Colonic mucosa (tissue), 4 donors: ENCODE results near the gene MAD2L2. TPM values are rescaled to one million over a fixed set of nuclear protein-coding genes. Genes with fewer than 3 reads are reported as not detected.

Source experiments
- DNase-seq: peaks from one replicate; pipeline ENCODE4 v3.0.0-alpha.2; 2020
- H3K27ac ChIP-seq: fragments of 200-600 bp; one replicate; pipeline ENCODE4 v1.8.0; 2021
- H3K27me3 ChIP-seq: fragments of 200-600 bp; one replicate; pipeline ENCODE4 v1.8.0; 2021
- H3K36me3 ChIP-seq: fragments of 200-600 bp; one replicate; pipeline ENCODE4 v1.8.0; 2021
- H3K4me1 ChIP-seq: fragments of 200-600 bp; one replicate; pipeline ENCODE4 v1.8.0; 2021; ENCODE audit warnings: mild to moderate bottlenecking
- H3K4me3 ChIP-seq: fragments of 200-600 bp; one replicate; pipeline ENCODE4 v1.8.0; 2021
- H3K9ac ChIP-seq, 2 donors: one replicate each; pipeline ENCODE4 v1.7.0; 2013; ENCODE audit warnings: control low read depth in 2 of 2, low read depth in 2 of 2, low read length in 2 of 2
- H3K9me3 ChIP-seq: fragments of 200-600 bp; one replicate; pipeline ENCODE4 v1.8.0; 2021
- intact Hi-C: fragments of 100-400 bp; cut with DNase I; formaldehyde crosslinking; loops from one replicate; pipeline ENCODE4 v1.14.1; 2022
- total RNA-seq, 2 donors: library from RNA; stranded (reverse); fragmentation: NEBNext Ultra II Directional in 1 of 2; extraction: Animal tissue kit (Norgen Biotek cat#: 25700) in 1 of 2; gene quantifications; one replicate each; pipeline ENCODE4 v1.2.1, GENCODE V29; 2021
- TF ChIP-seq, protein P1 (sequence below): fragments of 200-600 bp; IDR thresholded peaks from one replicate; pipeline ENCODE4 v1.8.0; 2022; ENCODE audit warnings: antibody characterized with exemption, mild to moderate bottlenecking
- donor health status: healthy.
- donor health status: DM: no; HTN: no; CAD: no.
- donor health status: DM: no; HTN: no; CAD: no.

Gene MAD2L2
- total RNA-seq, 2 donors from 2014 or later: 8.5 to 12.4 TPM

DNA sequence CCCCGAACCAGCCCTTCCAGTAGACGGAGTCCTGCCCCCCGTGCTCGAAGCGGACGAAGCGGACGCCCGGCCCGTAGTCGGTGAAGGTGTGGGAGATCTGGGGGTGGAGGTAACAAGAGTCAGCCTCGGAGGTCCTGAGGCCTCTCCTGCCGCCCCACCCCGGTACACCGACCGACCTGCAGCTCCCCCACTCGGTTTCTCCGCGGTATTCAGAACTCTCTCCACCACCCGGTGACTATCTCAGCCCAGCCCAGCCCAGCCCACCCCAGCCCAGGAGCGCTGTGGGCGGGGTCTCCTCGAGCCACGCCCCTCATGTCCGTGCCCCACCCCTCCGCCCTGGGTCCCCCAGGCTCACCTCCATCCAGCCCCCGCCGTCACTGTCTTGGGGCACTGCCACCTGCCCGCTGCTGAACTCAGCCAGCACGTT lies 32.2 kb downstream of the MAD2L2 start:
- H3K27ac ChIP-seq: no peak overlapping the region
- peak; percentile 54 for DNase-seq
- no peaks in the 10 kb centered on the region for H3K9me3 ChIP-seq
- H3K9ac ChIP-seq: no peak overlapping the region
- H3K36me3 ChIP-seq: no peaks in the 10 kb centered on the region
- peaks cover 9% of the 10 kb centered on the region for H3K4me1 ChIP-seq
- H3K27me3 ChIP-seq: no peaks in the 10 kb centered on the region
- intact Hi-C loops: no loop called here
- H3K4me3 ChIP-seq: no peak overlapping the region
- TF ChIP-seq, protein P1, sequence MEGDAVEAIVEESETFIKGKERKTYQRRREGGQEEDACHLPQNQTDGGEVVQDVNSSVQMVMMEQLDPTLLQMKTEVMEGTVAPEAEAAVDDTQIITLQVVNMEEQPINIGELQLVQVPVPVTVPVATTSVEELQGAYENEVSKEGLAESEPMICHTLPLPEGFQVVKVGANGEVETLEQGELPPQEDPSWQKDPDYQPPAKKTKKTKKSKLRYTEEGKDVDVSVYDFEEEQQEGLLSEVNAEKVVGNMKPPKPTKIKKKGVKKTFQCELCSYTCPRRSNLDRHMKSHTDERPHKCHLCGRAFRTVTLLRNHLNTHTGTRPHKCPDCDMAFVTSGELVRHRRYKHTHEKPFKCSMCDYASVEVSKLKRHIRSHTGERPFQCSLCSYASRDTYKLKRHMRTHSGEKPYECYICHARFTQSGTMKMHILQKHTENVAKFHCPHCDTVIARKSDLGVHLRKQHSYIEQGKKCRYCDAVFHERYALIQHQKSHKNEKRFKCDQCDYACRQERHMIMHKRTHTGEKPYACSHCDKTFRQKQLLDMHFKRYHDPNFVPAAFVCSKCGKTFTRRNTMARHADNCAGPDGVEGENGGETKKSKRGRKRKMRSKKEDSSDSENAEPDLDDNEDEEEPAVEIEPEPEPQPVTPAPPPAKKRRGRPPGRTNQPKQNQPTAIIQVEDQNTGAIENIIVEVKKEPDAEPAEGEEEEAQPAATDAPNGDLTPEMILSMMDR: no peak

DNA sequence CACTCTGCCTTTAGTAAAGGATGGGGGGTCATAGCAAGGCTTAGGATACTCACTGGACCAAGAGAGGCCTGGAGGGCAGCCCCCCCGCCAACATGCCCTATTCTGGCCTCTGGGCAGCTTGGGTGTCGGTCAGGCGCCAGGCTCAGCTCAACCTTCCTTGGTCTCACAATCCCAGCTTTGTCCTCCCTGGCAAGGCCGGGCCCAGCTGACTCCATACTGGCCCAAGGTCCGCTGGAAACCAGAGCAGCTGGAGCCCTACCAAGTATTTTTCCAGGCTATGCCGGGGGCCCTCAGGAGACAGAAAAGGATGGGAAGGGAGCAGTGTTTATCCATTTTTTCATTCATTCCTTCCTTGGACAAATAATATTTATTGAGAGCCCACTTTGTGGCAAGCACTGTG lies 32.9 kb downstream of the MAD2L2 start:
- Histone ChIP-seq H3K9ac (no peak overlapping the region), H3K4me1 (peaks cover 9% of the 10 kb centered on the region), H3K36me3 (no peaks in the 10 kb centered on the region), H3K9me3 (no peaks in the 10 kb centered on the region), H3K27ac (no peak overlapping the region), H3K4me3 (no peak overlapping the region), H3K27me3 (no peaks in the 10 kb centered on the region)
- TF ChIP-seq, protein P1: no peak
- intact Hi-C loops: no loop called here
- no peak for DNase-seq

DNA sequence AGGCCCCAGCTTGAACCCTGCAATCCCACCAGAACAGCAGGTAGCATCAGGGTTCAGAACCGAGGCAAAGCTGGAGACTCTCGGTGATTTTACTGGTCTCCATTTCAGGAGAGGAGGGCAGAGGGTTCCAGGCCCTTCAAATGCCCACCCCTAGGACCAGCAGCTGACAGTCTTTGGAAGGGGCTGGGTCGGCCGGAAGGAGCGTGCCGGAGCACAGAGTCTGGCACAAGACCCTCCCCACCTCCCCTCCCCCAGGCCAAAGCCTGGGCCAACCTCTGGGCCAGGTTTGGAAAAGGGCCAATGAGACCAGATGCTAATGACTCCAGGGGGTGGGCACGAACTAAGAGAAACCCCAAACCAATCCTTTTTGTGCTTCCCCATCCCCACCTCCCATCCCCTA lies 33.6 kb downstream of the MAD2L2 start:
- Histone ChIP-seq H3K27ac (no peak overlapping the region), H3K36me3 (no peaks in the 10 kb centered on the region), H3K4me1 (peaks cover 9% of the 10 kb centered on the region), H3K4me3 (no peak overlapping the region), H3K9me3 (no peaks in the 10 kb centered on the region), H3K9ac (no peak overlapping the region), H3K27me3 (no peaks in the 10 kb centered on the region)
- TF ChIP-seq, protein P1: no peak
- intact Hi-C loops: no loop called here
- no peak for DNase-seq

DNA sequence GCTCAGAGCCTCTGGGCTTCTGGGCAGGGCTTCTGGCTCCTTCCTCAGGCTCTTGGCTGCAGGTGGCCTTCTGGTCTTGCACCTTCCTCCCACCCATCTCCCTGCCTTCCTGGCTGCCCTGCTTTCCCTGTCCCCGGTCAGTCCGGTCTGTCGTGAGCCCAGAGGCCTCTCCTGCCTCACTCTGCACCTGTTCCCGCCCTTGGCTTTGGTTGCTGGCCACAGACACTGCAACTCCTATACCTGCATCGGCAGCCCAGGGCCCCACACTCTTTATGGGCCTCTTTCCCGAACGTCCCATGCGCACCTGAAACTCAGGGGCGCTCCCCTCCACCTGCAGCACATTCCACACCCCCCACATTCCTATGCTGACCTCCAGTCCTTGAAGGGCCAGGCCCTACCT lies 34.6 kb downstream of the MAD2L2 start:
- DNase-seq: no peak
- Histone ChIP-seq H3K27ac (no peak overlapping the region), H3K27me3 (no peaks in the 10 kb centered on the region), H3K4me3 (no peak overlapping the region), H3K9me3 (no peaks in the 10 kb centered on the region), H3K9ac (no peak overlapping the region), H3K4me1 (peaks cover 9% of the 10 kb centered on the region), H3K36me3 (no peaks in the 10 kb centered on the region)
- TF ChIP-seq, protein P1: no peak
- intact Hi-C loops: no loop called here

DNA sequence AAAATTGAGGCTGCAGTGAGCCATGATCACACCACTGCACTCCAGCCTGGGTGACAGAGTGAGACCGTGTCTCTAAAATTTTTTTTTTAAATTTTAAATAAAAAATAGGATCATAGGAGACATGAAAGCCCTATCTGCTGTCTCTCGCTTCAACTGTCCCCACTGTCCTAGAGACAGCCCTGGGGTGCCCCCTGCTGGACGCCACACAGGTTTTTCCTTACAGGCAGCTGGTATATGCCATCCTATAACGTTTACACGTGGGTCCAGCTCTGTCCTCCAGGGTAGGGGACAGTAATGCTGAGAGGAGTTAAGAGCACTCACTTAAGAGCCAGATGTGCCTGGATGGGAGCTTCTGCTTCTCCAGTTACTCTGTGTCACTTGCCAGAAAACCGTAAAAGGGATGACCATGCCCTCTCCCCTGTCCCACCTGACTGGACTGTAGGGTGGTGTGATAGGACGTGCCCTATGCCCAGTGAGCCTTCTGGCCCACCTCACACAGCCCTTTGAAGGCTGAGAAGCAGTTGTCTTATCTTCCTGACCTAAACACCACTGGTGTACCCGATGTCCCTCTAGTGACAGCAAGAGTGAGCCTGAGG lies 35.2 kb downstream of the MAD2L2 start:
- Histone ChIP-seq H3K4me3 (no peak overlapping the region), H3K27me3 (no peaks in the 10 kb centered on the region), H3K27ac (no peak overlapping the region), H3K9me3 (no peaks in the 10 kb centered on the region), H3K9ac (no peak overlapping the region), H3K4me1 (peaks cover 8% of the 10 kb centered on the region), H3K36me3 (no peaks in the 10 kb centered on the region)
- intact Hi-C loops: no loop called here
- peak; percentile 84 for DNase-seq
- TF ChIP-seq, protein P1: peak; percentile 74
